ENCODE measurements around the gene TANGO6. TPM values are rescaled to one million over a fixed set of nuclear protein-coding genes. Genes with fewer than 3 reads are reported as not detected.

TANGO6 gene
- total and polyA plus RNA-seq, 2 of the 8 experiments (the other 6 are each of a cell fraction or from before 2014, with no cell fraction given): 5.0 to 19.5 TPM

DNA sequence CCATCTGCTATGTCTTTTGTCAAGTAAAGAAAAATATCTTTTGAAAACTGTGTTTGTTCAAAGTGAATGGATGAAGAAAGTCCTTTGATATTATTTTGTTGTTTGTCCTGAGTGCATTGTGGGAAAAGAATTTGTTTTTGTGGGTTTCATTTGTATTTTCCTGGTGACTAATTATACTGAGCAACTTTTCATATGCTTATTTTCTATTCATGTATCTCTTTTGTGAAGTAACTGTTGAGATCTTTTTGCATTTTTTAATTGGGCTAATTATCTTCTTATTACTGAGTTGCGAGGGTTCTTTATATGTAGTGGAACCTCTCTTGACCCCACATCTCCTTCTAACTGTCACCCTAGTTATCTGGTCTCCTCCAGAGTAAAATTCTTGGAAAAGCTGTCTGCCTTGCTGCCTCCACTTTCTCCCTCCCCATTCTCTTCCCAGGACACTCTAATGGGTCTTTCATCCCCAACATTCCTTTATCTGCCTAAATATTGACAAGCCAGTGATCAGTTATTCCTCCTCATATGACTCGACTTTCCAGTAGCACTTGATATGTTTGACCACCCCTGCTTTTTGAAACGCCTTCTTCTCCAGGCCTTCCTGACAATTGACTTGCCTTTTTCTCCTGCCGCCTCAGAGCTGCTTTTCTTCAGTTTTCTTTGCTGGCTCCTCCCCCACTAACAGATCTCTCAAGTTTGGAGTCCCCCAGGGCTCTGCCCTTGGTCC, 144.6 kb downstream of the TANGO6 start:
- Histone ChIP-seq H3K4me1 (replicated peaks in 1 of 4; ENCODE audit: control insufficient read depth in 3 of 4, insufficient read depth in 4 of 4, low read length in 3 of 4) (peaks cover 0 to 9% (median 5%) of the 10 kb centered on the region in 4 experiments; a peak in 2 of 7 replicates), H3K79me1 (ENCODE audit: low read depth, low read length) (no peaks in the 10 kb centered on the region), H3K4me2 (ENCODE audit: insufficient read depth in 1 of 2, low read depth in 2 of 2, low read length in 2 of 2) (peak overlapping the region; percentile 10 to 47; a peak in 3 of 4 replicates), H2BK12ac (ENCODE audit: low read depth, low read length) (no peak overlapping the region; the same call in 1 of the 2 replicates), H3K9ac (replicated peaks in 1 of 4; ENCODE audit: extremely low read depth in 1 of 4, low read depth in 3 of 4, low read length in 3 of 4) (no peak overlapping the region), H2AK5ac (ENCODE audit: low read depth, low read length) (no peak overlapping the region), H3K36me3 (ENCODE audit: control insufficient read depth in 2 of 4, insufficient read depth in 4 of 4, low read length in 3 of 4) (no peaks in the 10 kb centered on the region), H2AFZ (ENCODE audit: low read length) (no peak overlapping the region), H4K20me1 (replicated peaks in 1 of 2; ENCODE audit: control insufficient read depth in 1 of 2, insufficient read depth in 2 of 2, low read length in 2 of 2) (no peaks in the 10 kb centered on the region), H2BK120ac (replicated peaks; ENCODE audit: low read depth, low read length) (no peak overlapping the region), H3K9me3 (ENCODE audit: insufficient read depth in 2 of 2, low read depth in 1 of 2, low read length in 1 of 2) (no peaks in the 10 kb centered on the region), H3K56ac (replicated peaks; ENCODE audit: insufficient read length, low read depth, low read length) (no peak overlapping the region), H3K27ac (ENCODE audit: low read depth, low read length) (no peak overlapping the region), H4K91ac (replicated peaks; ENCODE audit: insufficient read length, low read length) (peak overlapping the region; percentile 1), H3K18ac (ENCODE audit: extremely low read depth, low read length) (0 out of 2 replicates have a peak overlapping the region, but pooled peaks have one; percentile 5), H3K4me3 (ENCODE audit: extremely low read depth in 1 of 4, insufficient read depth in 2 of 4, low read depth in 3 of 4, low read length in 4 of 4) (no peak overlapping the region), H3K14ac (ENCODE audit: insufficient read length) (no peak overlapping the region), H3K79me2 (ENCODE audit: control insufficient read depth in 1 of 2, insufficient read depth in 2 of 2, low read length in 2 of 2) (no peaks in the 10 kb centered on the region), H4K8ac (ENCODE audit: extremely low read depth, insufficient read depth, low read length) (no peak overlapping the region), H3K23me2 (ENCODE audit: low read depth, low read length) (no peaks in the 10 kb centered on the region), H3K23ac (ENCODE audit: insufficient read length) (no peak overlapping the region), H3K4ac (replicated peaks; ENCODE audit: insufficient read length, low read depth, low read length) (no peak overlapping the region), H2BK20ac (ENCODE audit: low read length) (0 out of 2 replicates have a peak overlapping the region, but pooled peaks have one; percentile 1), H2BK15ac (ENCODE audit: low read length) (no peak overlapping the region), H2BK5ac (ENCODE audit: low read depth, low read length) (peak overlapping the region; percentile 88; the same call in 1 of the 2 replicates), H4K5ac (ENCODE audit: insufficient read length, low read depth, low read length) (no peak overlapping the region), H3K27me3 (replicated peaks in 1 of 4; ENCODE audit: control insufficient read depth in 3 of 4, extremely low read depth in 1 of 4, insufficient read depth in 3 of 4, low read length in 3 of 4) (no peaks in the 10 kb centered on the region)
- 50% methylated on average over 4 of the region's 4 CpGs; no CpG with 5 or more reads in 1 of the 2 experiments for WGBS, 2 experiments (ENCODE audit: extremely low coverage in 1 of 2, insufficient coverage in 1 of 2, insufficient read length in 1 of 2, insufficient replicate concordance in 2 of 2, low coverage in 1 of 2, low lambda C conversion rate in 2 of 2, missing lambda C conversion rate in 1 of 2)
- DNase-seq (ENCODE audit: low read depth in 1 of 2, low spot score in 2 of 2): no peak
- FAIRE-seq: no peak
- CTCF ChIA-PET (ENCODE audit: partially characterized antibody): interaction anchor here (0.6 to 4.6 kb wide), 18 partner anchors 13 to 253 kb away, joined by 3 to 34 read pairs (median 5); partner anchors contain the start of gene HAS3
- POLR2A ChIA-PET (ENCODE audit: partially characterized antibody): interaction anchor here (0.6 to 3.2 kb wide), 4 partner anchors 84 to 480 kb away, joined by 4 to 23 read pairs (median 5); partner anchors contain the start of gene HAS3
- TF ChIP-seq PHF8 (conservative IDR thresholded peaks at IDR 0.05; ENCODE audit: low read depth, low read length) (no peak), BRCA1 (IDR thresholded peaks at IDR 0.05; ENCODE audit: low read depth, low read length) (no peak), HDAC2 (IDR thresholded peaks at IDR 0.05; ENCODE audit: borderline replicate concordance in 1 of 2, low read depth in 2 of 2, low read length in 2 of 2) (no peak), JUND (IDR thresholded peaks at IDR 0.05; ENCODE audit: low read length) (no peak), TAF1 (IDR thresholded peaks at IDR 0.05; ENCODE audit: low read depth, low read length) (no peak), CBX8 (IDR thresholded peaks at IDR 0.05; ENCODE audit: borderline replicate concordance, low read depth, low read length) (no peak)
- TF ChIP-seq, protein P1, sequence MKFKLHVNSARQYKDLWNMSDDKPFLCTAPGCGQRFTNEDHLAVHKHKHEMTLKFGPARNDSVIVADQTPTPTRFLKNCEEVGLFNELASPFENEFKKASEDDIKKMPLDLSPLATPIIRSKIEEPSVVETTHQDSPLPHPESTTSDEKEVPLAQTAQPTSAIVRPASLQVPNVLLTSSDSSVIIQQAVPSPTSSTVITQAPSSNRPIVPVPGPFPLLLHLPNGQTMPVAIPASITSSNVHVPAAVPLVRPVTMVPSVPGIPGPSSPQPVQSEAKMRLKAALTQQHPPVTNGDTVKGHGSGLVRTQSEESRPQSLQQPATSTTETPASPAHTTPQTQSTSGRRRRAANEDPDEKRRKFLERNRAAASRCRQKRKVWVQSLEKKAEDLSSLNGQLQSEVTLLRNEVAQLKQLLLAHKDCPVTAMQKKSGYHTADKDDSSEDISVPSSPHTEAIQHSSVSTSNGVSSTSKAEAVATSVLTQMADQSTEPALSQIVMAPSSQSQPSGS (IDR thresholded peaks at IDR 0.05; ENCODE audit: low read length): no peak
- TF ChIP-seq, protein P2, sequence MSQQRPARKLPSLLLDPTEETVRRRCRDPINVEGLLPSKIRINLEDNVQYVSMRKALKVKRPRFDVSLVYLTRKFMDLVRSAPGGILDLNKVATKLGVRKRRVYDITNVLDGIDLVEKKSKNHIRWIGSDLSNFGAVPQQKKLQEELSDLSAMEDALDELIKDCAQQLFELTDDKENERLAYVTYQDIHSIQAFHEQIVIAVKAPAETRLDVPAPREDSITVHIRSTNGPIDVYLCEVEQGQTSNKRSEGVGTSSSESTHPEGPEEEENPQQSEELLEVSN (IDR thresholded peaks at IDR 0.05): no peak
- TF ChIP-seq, protein P3, sequence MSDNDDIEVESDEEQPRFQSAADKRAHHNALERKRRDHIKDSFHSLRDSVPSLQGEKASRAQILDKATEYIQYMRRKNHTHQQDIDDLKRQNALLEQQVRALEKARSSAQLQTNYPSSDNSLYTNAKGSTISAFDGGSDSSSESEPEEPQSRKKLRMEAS (IDR thresholded peaks at IDR 0.05): no peak
